ENCODE results near the gene SATB2.

The SATB2 gene

DNA sequence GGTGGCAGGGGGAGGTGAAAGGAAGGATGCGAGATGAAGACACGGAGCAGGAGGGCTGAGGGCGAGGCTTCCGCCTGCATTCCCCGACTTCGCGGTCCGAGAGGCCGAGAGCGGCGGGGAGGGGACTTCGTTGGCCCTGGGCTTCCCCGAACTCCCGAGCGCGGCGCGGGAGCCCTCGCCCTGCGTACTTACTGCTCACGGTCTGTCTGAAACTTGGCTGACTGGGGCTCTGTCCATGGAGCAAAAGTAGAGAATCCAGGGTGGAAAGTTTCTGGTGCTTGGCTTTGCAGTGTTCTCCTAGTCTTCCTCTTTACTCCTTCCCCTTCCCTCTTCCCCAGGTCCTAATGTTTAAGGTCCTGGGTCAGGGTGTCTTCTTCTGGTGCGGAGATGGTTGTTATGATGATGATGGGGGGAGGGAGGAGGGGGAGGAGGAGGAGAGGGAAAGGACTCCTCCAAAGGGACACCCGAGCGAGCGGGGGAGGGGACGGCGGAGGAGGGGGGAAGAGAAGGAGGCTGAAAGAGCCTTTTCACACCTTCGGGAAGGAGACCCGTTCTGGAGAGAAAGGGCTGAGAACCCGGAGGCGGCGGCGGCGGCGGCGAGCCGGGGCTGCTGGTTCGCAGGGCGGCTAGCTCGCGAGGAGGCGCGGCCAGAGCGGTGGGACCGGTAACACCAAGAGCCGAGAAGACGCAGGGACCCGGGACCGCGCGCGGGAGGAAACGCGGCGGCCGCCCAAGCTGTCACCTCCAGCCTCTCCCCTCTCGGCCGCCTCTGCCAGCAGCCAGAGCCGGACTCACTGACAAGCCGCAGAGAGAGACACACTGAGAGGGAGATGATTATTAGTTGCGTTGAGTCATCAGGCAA is at the start of gene SATB2:
Gene SATB2, minus strand, starts transcription at position 793 of the 862 bp plus-strand sequence. CDS start 1,902 bp downstream, outside the sequence.
- peak; percentile 44 for DNase-seq (ENCODE audit: low spot score)

GRCh38 chr2:199505755-199506403 is 48.1 kb upstream of the SATB2 start:
- DNase-seq (ENCODE audit: low spot score): no peak

DNA sequence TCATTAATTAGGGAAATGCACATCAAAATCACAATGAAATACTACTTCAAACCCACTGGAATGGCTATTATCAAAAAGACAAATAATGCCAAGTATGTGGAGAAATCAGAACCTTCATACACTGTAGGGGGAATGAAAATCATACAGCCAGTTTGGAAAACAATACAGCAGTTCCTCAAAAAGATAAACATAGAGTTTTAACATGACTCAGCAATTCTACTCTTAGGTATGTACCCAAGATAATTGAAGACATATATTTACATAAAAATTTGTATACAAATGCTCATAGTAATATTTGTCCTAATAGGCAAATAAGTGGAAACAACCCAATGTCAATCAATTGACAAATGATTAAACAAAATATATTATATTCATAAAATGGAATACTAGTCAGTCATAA is 45.4 kb upstream of the SATB2 start:
- DNase-seq (ENCODE audit: low spot score): no peak

DNA sequence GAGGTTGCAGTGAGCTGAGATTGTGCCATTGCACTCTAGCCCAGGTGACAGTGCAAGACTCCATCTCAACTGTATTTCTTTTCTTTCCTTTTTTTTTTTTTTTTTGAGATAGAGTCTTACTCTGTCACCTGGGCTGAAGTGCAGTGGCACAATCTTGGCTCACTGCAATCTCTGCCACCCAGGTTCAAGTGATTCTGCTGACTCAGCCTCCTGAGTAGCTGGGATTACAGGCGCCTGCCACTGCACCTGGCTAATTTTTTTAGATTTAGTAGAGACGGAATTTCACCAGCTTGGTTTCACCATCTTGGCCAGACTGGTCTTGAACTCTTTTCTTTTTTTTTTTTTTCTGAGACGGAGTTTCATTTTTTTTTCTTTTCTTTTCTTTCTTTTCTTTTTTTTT is 41.3 kb upstream of the SATB2 start:
- no peak for DNase-seq (ENCODE audit: low spot score)

GRCh38 chr2:199495147-199495546 is 37.4 kb upstream of the SATB2 start:
- DNase-seq (ENCODE audit: low spot score): no peak

- no peak for DNase-seq (ENCODE audit: low spot score)
Observed at GRCh38 chr2:199490049-199490448, 32.3 kb upstream of the SATB2 start.

- peak; percentile 61 for DNase-seq (ENCODE audit: low spot score)
Observed at GRCh38 chr2:199488772-199489400, 31.1 kb upstream of the SATB2 start.

- DNase-seq (ENCODE audit: low spot score): peak; percentile 25
Observed at GRCh38 chr2:199485732-199486335, 28.1 kb upstream of the SATB2 start.

DNA sequence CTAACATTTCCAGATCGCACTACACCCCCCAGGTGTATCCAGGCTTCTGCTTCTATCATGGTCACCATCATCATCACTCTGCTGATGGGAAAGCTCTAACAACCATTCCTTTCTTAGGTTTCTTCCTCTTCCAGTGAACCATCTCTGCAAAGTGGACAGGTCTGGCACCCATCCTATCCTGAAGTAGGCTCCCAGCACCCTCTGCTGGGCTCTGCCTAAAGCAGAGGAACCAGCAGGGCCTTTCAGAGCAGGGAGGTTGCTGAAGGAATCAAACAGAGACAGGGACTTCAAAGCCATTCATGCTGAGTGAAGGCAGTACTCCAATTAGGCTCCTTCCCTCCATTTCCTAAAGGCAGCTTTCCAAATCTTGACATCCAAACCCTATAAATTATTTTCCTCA is 27.2 kb upstream of the SATB2 start:
- DNase-seq (ENCODE audit: low spot score): no peak

GRCh38 chr2:199480966-199481365 is 23.2 kb upstream of the SATB2 start:
- DNase-seq (ENCODE audit: low spot score): no peak

- DNase-seq (ENCODE audit: low spot score): no peak
Observed at GRCh38 chr2:199477277-199477834, 19.6 kb upstream of the SATB2 start.

DNA sequence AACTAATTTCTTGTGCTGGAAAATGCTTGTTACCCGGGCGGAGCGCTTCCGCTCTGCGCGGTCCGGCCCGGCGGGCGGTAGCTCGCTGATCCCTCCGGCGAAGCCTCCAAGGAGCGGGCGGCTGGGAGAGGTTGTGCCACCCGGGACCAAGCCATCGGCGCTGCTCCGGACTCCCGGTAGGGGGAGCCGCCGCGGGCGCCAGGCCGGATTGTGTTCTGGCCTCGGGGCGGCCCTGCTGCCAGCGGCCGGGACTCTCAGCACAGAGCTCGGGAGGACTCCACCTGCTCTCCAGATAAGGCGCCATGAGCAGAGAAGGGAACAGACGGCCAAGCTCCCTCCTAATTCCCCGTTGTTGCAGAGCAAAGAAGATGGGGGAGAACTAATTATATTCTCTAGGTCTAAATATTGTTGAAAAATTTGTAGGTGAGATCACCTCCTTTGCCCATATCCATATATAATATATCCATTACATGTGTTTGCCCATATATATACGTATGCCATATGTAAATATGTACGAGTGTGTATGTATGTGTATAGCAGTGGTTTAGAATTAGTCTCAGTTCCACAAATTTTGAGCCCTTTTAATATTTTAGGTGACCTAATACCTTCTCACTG is 13.8 kb upstream of the SATB2 start:
- DNase-seq (ENCODE audit: low spot score): peak; percentile 56

- no peak for DNase-seq (ENCODE audit: low spot score)
Observed at GRCh38 chr2:199470672-199471442, 13.1 kb upstream of the SATB2 start.

- DNase-seq (ENCODE audit: low spot score): no peak
Observed at GRCh38 chr2:199470361-199470671, 12.6 kb upstream of the SATB2 start.

DNA sequence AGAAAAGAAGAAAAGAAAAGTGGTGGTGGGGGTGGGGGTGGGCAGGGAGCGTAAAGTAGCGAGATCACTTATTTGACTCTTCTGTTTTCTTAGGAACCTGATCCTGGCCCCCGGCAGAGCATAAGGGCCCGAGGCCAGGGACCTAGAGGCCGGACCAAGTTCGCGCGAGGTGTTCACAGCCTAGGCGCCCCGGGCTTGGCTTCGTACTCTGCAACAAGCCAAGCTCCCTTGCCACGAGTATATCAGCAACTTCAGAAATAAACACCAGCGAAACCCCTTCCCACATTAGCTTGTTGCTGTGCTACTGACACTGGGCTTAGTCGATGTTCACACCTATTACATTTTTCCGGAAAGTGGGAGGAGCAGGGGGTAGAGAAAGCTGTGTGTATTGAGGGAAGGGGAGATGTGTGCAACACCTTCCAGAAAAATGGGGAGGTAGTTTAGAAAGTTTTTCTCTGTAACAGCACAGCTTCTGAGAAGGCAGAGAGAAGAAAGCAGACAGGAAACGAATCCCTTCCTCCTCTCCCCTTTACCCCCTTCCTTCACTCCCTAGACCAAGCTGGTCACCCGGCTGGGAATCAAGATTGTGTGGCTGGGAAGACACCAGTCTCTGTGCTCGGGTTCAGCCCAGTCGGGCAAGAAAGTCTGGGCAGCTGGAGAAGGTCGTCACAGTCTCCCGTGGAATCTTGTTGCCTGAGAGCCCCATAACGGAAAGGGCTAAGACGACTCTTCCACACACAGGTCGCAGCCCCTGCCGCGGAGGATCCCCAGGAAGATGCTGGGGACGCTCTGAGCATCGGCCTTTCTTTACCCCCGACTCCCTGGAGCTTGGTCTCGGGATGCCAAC is 12.0 kb upstream of the SATB2 start:
- DNase-seq (ENCODE audit: low spot score): no peak

- no peak for DNase-seq (ENCODE audit: low spot score)
Observed at GRCh38 chr2:199468561-199469513, 11.1 kb upstream of the SATB2 start.

DNA sequence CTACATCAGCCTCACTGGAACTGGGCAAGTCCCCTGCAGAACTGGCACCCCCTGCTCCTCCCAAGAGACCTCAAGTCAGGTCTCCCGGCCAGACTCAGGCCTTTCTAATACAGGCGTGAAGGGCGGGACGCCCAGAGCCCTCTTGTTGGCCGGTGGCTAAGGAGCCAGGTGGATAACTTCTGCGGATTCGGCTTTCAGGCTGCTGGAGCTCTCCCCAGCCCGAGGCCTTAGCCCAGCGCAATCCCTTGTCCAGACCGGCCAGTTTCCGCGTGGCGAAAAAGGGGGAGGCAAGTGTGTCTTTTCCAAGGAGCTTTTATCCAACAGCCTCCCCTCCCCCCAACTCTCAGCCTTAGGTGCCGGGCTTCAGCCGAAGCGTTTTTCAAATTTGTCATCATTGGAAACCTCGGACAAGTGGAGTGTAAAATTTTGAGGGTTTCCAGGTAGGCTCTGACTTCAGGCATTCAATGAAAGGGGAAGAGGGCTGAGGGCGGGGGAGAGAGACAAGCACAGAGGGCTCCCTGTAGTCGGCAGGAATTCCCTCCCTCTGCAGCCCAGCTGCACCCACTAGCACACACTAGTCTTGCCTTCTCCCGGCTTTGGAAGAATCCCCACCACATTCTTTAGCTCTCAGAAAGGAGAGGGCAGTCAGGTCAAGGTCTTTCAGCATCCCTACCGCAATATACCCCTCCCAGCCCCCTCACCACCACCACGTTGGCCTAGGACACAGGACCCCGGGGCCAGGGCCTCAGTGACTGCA is 9.5 kb upstream of the SATB2 start:
- no peak for DNase-seq (ENCODE audit: low spot score)

DNA sequence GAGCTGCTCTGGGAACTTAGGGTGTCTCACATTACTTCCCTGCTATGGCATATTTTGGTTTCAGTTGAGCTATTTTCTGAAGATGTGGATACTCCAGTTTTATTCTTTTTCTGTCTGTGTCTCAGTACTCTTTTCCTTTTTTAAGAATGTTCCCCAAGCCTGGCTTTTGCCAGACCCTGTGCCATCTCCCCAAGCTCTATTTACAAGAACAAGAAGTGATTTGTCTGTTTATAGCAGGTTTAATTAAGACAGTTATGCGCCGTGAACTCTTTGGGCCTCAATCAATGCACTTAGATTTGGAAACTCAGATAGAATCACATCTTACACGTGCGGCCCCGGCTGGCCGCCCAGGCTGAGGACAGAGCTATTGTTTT is 8.9 kb upstream of the SATB2 start:
- no peak for DNase-seq (ENCODE audit: low spot score)
